H9 (cell line): ENCODE data around the gene PALD1. TPM values are rescaled to one million over a fixed set of nuclear protein-coding genes. Genes with fewer than 3 reads are reported as not detected.

Source experiments
- DNase-seq: peaks from one replicate; pipeline ENCODE4 v3.0.0-alpha.2; 2017
- H2AFZ ChIP-seq: one replicate; pipeline ENCODE4 v1.6.1; 2013; ENCODE audit warnings: mild to moderate bottlenecking, low read length, control low read depth, moderate library complexity
- H2AK5ac ChIP-seq: 2 replicates; pipeline ENCODE4 v1.6.1; 2013; ENCODE audit warnings: low read length, control low read depth, mixed read lengths; ENCODE audit not compliant: insufficient read length
- H2BK120ac ChIP-seq: one replicate; pipeline ENCODE4 v1.6.1; 2013; ENCODE audit warnings: low read depth, mild to moderate bottlenecking, low read length, control low read depth, inconsistent platforms; ENCODE audit not compliant: poor library complexity, severe bottlenecking
- H2BK12ac ChIP-seq: 2 replicates; pipeline ENCODE4 v1.6.1; 2013; ENCODE audit warnings: low read length, control low read depth, mixed read lengths, low read depth; ENCODE audit not compliant: insufficient read length
- H2BK15ac ChIP-seq: 2 replicates; pipeline ENCODE4 v1.6.1; 2013; ENCODE audit warnings: low read depth, low read length, control low read depth
- H2BK20ac ChIP-seq: one replicate; pipeline ENCODE4 v1.6.1; 2013; ENCODE audit warnings: low read depth, mild to moderate bottlenecking, low read length, control low read depth, inconsistent platforms; ENCODE audit not compliant: poor library complexity, severe bottlenecking
- H2BK5ac ChIP-seq: 2 replicates; pipeline ENCODE4 v1.6.1; 2013; ENCODE audit warnings: low read length, control low read depth, mixed read lengths; ENCODE audit not compliant: insufficient read length
- H3K14ac ChIP-seq: 2 replicates; pipeline ENCODE4 v1.6.1; 2013; ENCODE audit warnings: low read length, control low read depth; ENCODE audit not compliant: insufficient read depth
- H3K18ac ChIP-seq: 2 replicates; pipeline ENCODE4 v1.6.1; 2013; ENCODE audit warnings: low read depth, mild to moderate bottlenecking, mixed read lengths, low read length, control low read depth; ENCODE audit not compliant: insufficient read length
- H3K23ac ChIP-seq: 2 replicates; pipeline ENCODE4 v1.6.1; 2013; ENCODE audit warnings: low read length, control low read depth, mixed read lengths, low read depth; ENCODE audit not compliant: insufficient read length
- H3K23me2 ChIP-seq: 2 replicates; pipeline ENCODE4 v1.6.1; 2013; ENCODE audit warnings: low read depth, mild to moderate bottlenecking, mixed read lengths, low read length, control low read depth; ENCODE audit not compliant: insufficient read length, poor library complexity, severe bottlenecking
- H3K27ac ChIP-seq: 2 replicates; pipeline ENCODE4 v1.5.1; 2013; ENCODE audit warnings: low read length, control low read depth, mixed read lengths, low read depth; ENCODE audit not compliant: insufficient read length
- H3K27me3 ChIP-seq: 2 replicates; pipeline ENCODE4 v1.6.1; 2013; ENCODE audit warnings: low read length, control low read depth, inconsistent platforms; ENCODE audit not compliant: insufficient read depth
- H3K4ac ChIP-seq: 2 replicates; pipeline ENCODE4 v1.6.1; 2013; ENCODE audit warnings: low read depth, mild to moderate bottlenecking, control low read depth, inconsistent platforms, low read length, moderate library complexity
- H3K4me1 ChIP-seq: 2 replicates; pipeline ENCODE4 v1.6.1; 2013; ENCODE audit warnings: low read length, control low read depth, inconsistent platforms; ENCODE audit not compliant: insufficient read depth
- H3K4me2 ChIP-seq: 2 replicates; pipeline ENCODE4 v1.6.1; 2013; ENCODE audit warnings: low read length, control low read depth, mixed read lengths; ENCODE audit not compliant: insufficient read length, insufficient read depth
- H3K56ac ChIP-seq: 2 replicates; pipeline ENCODE4 v1.6.1; 2013; ENCODE audit warnings: low read depth, mild to moderate bottlenecking, mixed read lengths, low read length, control low read depth; ENCODE audit not compliant: insufficient read length
- H3K79me1 ChIP-seq: 2 replicates; pipeline ENCODE4 v1.6.1; 2013; ENCODE audit warnings: low read depth, mild to moderate bottlenecking, moderate library complexity, low read length, control low read depth, inconsistent platforms; ENCODE audit not compliant: insufficient read depth, poor library complexity, severe bottlenecking
- H3K79me2 ChIP-seq: 2 replicates; pipeline ENCODE4 v1.6.1; 2013; ENCODE audit warnings: low read length, control low read depth, inconsistent platforms; ENCODE audit not compliant: insufficient read depth
- H3K9ac ChIP-seq: 2 replicates; pipeline ENCODE4 v1.6.1; 2013; ENCODE audit warnings: low read length, control low read depth, mixed read lengths; ENCODE audit not compliant: insufficient read length; ENCODE audit errors: extremely low read depth
- H3K9me3 ChIP-seq: one replicate; pipeline ENCODE4 v1.6.1; 2013; ENCODE audit warnings: low read depth, low read length, inconsistent platforms; ENCODE audit not compliant: control insufficient read depth
- H3T11ph ChIP-seq: one replicate; pipeline ENCODE4 v1.6.1; 2013; ENCODE audit warnings: mild to moderate bottlenecking, low read length, control low read depth, inconsistent platforms
- H4K20me1 ChIP-seq: one replicate; pipeline ENCODE4 v1.6.1; 2013; ENCODE audit not compliant: control insufficient read depth, insufficient read length, insufficient read depth
- H4K5ac ChIP-seq: 2 replicates; pipeline ENCODE4 v1.6.1; 2013; ENCODE audit warnings: low read depth, mild to moderate bottlenecking, mixed read lengths, low read length, control low read depth; ENCODE audit not compliant: insufficient read length
- H4K8ac ChIP-seq: replicated peaks from 2 replicates; pipeline ENCODE4 v1.6.1; 2013; ENCODE audit warnings: low read length, control low read depth, mixed read lengths, low read depth; ENCODE audit not compliant: insufficient read length
- H4K91ac ChIP-seq: 2 replicates; pipeline ENCODE4 v1.6.1; 2013; ENCODE audit warnings: low read depth, mild to moderate bottlenecking, moderate library complexity, mixed read lengths, low read length, control low read depth; ENCODE audit not compliant: insufficient read length
- H3K27ac Mint-ChIP-seq, 3 experiments: 2 replicates in 2 of 3; 3 replicates in 1 of 3; pipeline ENCODE4 v1.8.0; 2020 to 2021; ENCODE audit warnings: mixed read lengths in 3 of 3, mild to moderate bottlenecking in 1 of 3, moderate library complexity in 1 of 3
- H3K27me3 Mint-ChIP-seq: 2 replicates; pipeline ENCODE4 v1.8.0; 2021; ENCODE audit warnings: low read depth, mild to moderate bottlenecking, moderate library complexity, mixed read lengths
- H3K36me3 Mint-ChIP-seq, 3 experiments: 2 replicates in 2 of 3; 3 replicates in 1 of 3; pipeline ENCODE4 v1.8.0; 2020 to 2021; ENCODE audit warnings: low read depth in 3 of 3, mixed read lengths in 3 of 3; ENCODE audit not compliant: insufficient read depth in 1 of 3
- H3K4me1 Mint-ChIP-seq, 2 experiments: 2 replicates each; pipeline ENCODE4 v1.8.0; 2020; ENCODE audit warnings: mixed read lengths in 2 of 2
- H3K4me3 Mint-ChIP-seq, 2 experiments: 2 replicates in 1 of 2; 3 replicates in 1 of 2; pipeline ENCODE4 v1.8.0; 2020 to 2021; ENCODE audit warnings: mild to moderate bottlenecking in 2 of 2, mixed read lengths in 2 of 2, moderate library complexity in 1 of 2
- H3K9me3 Mint-ChIP-seq, 2 experiments: 2 replicates in 1 of 2; 3 replicates in 1 of 2; pipeline ENCODE4 v1.8.0; 2020; ENCODE audit warnings: mild to moderate bottlenecking in 2 of 2, mixed read lengths in 2 of 2, moderate library complexity in 1 of 2
- CTCF ChIP-seq: fragments of 200-600 bp; sonication (generic); conservative IDR thresholded peaks from 3 replicates; pipeline ENCODE4 v1.8.0; 2021; ENCODE audit warnings: antibody characterized with exemption, mild to moderate bottlenecking
- WGBS: extraction: QIAGEN DNeasy Blood & Tissue Kit; methylation state at CpG from one replicate; pipeline ENCODE4 v1.1.7; 2013; ENCODE audit warnings: missing lambda C conversion rate, low lambda C conversion rate, mixed read lengths; ENCODE audit not compliant: insufficient read length; ENCODE audit errors: extremely low coverage; 5-methylcytosine and 5-hydroxymethylcytosine counted together
- total RNA-seq: library from RNA; stranded (reverse); gene quantifications from 2 replicates; pipeline ENCODE4 v1.2.1, GENCODE V29; 2021

PALD1 gene
- total RNA-seq, 1 experiment from 2014 or later = 21.1 TPM

- H3K79me2 ChIP-seq = no peaks in the 10 kb centered on the region
- no peak overlapping the region for H4K91ac ChIP-seq
- H3K23me2 ChIP-seq = peaks cover 14% of the 10 kb centered on the region
- Mint-ChIP-seq H3K27ac (no peak overlapping the region), H3K27me3 (peaks cover 77% of the 10 kb centered on the region), H3K4me1 (peaks cover 46 to 56% of the 10 kb centered on the region in 2 experiments), H3K36me3 (peaks cover 0 to 8% (median 0%) of the 10 kb centered on the region in 3 experiments; a peak in 2 of 7 replicates), H3K9me3 (no peaks in the 10 kb centered on the region; a peak in 2 of 5 replicates), H3K4me3 (peak overlapping the region; percentile 57 to 73)
- H2BK15ac ChIP-seq = no peak overlapping the region
- no peak overlapping the region for H3K14ac ChIP-seq
- WGBS = no CpG with 5 or more reads among the region's 17 CpGs
- H3K4me1 ChIP-seq = peaks cover 13% of the 10 kb centered on the region; the same call in 1 of the 2 replicates
- no peak for DNase-seq
- no peak overlapping the region for H2AK5ac ChIP-seq
- no peak overlapping the region for H3K18ac ChIP-seq
- H2AFZ ChIP-seq = no peak overlapping the region
- no peak overlapping the region for H3K4ac ChIP-seq
- H4K8ac ChIP-seq = no peak overlapping the region
- no peak overlapping the region for H3K56ac ChIP-seq
- H3K4me2 ChIP-seq = peak overlapping the region; percentile 43
- no peak overlapping the region for H2BK120ac ChIP-seq
- no peak overlapping the region for H3K27ac ChIP-seq
- no peak overlapping the region for H2BK5ac ChIP-seq
- TF ChIP-seq CTCF = no peak
- H3T11ph ChIP-seq = no peak overlapping the region
- H3K27me3 ChIP-seq = peaks cover 14% of the 10 kb centered on the region; the same call in 1 of the 2 replicates
- H3K79me1 ChIP-seq = no peaks in the 10 kb centered on the region
- peak overlapping the region; percentile 18 for H3K9ac ChIP-seq
- H4K20me1 ChIP-seq = no peaks in the 10 kb centered on the region
- no peak overlapping the region for H2BK20ac ChIP-seq
- no peak overlapping the region for H4K5ac ChIP-seq
- H3K9me3 ChIP-seq = no peaks in the 10 kb centered on the region
- no peak overlapping the region for H3K23ac ChIP-seq
- H2BK12ac ChIP-seq = no peak overlapping the region
These were observed 20.7 kb upstream of the PALD1 start for GRCh38 chr10:70457759-70458305.
